ENCODE measurements around the gene TNNC2. TPM values are rescaled to one million over a fixed set of nuclear protein-coding genes. Genes with fewer than 3 reads are reported as not detected.

Gene TNNC2
- total and polyA plus RNA-seq, 2 experiments from 2014 or later = 0.59 to 32.5 TPM

DNA sequence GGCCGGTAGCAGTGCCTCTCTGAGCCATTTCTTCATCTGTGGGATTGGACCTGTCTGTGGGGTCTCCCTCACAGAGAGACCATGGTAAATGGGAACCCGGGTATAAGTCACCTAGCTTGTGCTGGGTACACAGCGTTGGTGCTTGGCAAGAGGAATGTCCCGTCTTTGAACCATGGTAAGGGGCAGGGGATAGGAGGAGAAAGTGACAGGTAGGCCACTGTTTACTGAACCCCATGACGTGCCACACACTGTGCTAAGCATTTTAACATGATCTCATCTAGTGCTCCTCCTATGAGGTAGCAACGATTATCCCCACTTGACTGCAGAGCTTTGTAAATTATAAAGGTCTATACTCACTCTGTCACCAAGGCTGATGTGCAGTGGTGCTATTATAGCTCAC is 600 bp upstream of the TNNC2 start:
- peaks cover 24% of the 10 kb centered on the region; the same call in 2 of the 3 replicates for H3K4me1 Mint-ChIP-seq
- Histone ChIP-seq H4K20me1 (replicated peaks; ENCODE audit: insufficient read depth) (no peaks in the 10 kb centered on the region), H3K27ac (ENCODE audit: low read depth) (no peak overlapping the region), H3K36me3 (ENCODE audit: insufficient read depth) (no peaks in the 10 kb centered on the region), H3K4me1 (ENCODE audit: insufficient read depth) (peaks cover 11% of the 10 kb centered on the region; the same call in 1 of the 2 replicates), H3K4me3 (no peak overlapping the region), H3F3A (replicated peaks; ENCODE audit: low read depth) (peaks cover 11% of the 10 kb centered on the region), H3K4me2 (no peak overlapping the region), H3K79me2 (replicated peaks; ENCODE audit: insufficient read depth) (no peaks in the 10 kb centered on the region), H2AFZ (no peak overlapping the region), H3K9me2 (ENCODE audit: insufficient read depth) (no peaks in the 10 kb centered on the region), H3K27me3 (ENCODE audit: insufficient read depth) (peaks cover 9% of the 10 kb centered on the region)
- no peaks in the 10 kb centered on the region; the same call in 1 of the 3 replicates for H3K9me3 Mint-ChIP-seq
- peaks cover 4% of the 10 kb centered on the region; the same call in 1 of the 3 replicates for H3K36me3 Mint-ChIP-seq (ENCODE audit: low read depth)
- H3K4me3 Mint-ChIP-seq = no peak overlapping the region
- peaks cover 24% of the 10 kb centered on the region for H3K27me3 Mint-ChIP-seq (ENCODE audit: insufficient read depth, low read depth, poor library complexity)
- ATAC-seq (no peak), DNase-seq (ENCODE audit: low spot score) (no peak)
- TF ChIP-seq EZH2phosphoT487 (IDR thresholded peaks at IDR 0.05; ENCODE audit: unreplicated experiment) = no peak
- no peak for TF ChIP-seq JUNB (IDR thresholded peaks at IDR 0.05; ENCODE audit: unreplicated experiment)
- TF ChIP-seq ZNF331 (CRISPR knock-in tag; IDR thresholded peaks at IDR 0.05; ENCODE audit: low read depth) = no peak
- no peak for TF ChIP-seq CREB1 (CRISPR knock-in tag; IDR thresholded peaks at IDR 0.05; ENCODE audit: low read depth)
- no peak overlapping the region for H3K27ac Mint-ChIP-seq

DNA sequence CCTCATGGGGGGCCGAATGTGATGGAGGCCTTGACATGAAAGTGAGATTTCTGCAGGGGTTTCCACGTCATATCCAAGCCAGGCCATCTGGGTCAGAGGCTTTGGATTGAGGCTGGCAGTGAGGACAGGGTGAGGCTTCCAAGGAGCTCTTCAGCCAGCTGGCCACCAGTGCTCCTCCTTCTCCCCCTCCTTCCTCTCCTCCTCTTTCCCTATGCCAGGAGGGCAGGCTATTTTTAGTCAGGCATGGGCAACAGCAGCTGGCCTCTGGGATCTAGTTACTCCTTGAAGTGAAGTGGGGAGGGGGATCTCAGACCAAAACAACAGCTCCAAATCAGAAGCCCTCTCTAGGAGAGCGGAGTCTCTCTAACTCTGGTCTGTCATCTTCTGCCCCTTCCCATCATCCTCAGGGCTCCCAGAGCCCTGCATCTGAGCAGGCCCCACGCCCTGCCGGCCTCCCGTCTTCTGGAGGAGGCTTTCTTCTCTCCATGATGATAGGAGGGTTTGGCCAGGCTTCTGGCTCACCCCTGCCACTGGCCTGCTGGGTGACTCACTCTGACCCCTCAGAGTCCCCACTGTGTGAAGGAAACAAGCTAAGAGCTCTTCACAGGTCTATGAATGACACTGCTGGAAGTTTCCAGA is 612 bp downstream of the TNNC2 start:
- no peak overlapping the region for H2AFZ ChIP-seq
- no peak overlapping the region for H3K27ac Mint-ChIP-seq
- no peak for TF ChIP-seq POLR2AphosphoS5 (IDR thresholded peaks at IDR 0.05; ENCODE audit: low read depth)
- TF ChIP-seq EZH2 (IDR thresholded peaks at IDR 0.05; ENCODE audit: low read depth, unreplicated experiment) = no peak
- TF ChIP-seq, protein P1, sequence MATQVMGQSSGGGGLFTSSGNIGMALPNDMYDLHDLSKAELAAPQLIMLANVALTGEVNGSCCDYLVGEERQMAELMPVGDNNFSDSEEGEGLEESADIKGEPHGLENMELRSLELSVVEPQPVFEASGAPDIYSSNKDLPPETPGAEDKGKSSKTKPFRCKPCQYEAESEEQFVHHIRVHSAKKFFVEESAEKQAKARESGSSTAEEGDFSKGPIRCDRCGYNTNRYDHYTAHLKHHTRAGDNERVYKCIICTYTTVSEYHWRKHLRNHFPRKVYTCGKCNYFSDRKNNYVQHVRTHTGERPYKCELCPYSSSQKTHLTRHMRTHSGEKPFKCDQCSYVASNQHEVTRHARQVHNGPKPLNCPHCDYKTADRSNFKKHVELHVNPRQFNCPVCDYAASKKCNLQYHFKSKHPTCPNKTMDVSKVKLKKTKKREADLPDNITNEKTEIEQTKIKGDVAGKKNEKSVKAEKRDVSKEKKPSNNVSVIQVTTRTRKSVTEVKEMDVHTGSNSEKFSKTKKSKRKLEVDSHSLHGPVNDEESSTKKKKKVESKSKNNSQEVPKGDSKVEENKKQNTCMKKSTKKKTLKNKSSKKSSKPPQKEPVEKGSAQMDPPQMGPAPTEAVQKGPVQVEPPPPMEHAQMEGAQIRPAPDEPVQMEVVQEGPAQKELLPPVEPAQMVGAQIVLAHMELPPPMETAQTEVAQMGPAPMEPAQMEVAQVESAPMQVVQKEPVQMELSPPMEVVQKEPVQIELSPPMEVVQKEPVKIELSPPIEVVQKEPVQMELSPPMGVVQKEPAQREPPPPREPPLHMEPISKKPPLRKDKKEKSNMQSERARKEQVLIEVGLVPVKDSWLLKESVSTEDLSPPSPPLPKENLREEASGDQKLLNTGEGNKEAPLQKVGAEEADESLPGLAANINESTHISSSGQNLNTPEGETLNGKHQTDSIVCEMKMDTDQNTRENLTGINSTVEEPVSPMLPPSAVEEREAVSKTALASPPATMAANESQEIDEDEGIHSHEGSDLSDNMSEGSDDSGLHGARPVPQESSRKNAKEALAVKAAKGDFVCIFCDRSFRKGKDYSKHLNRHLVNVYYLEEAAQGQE (IDR thresholded peaks at IDR 0.05; ENCODE audit: unreplicated experiment) = no peak
- no peak for TF ChIP-seq ZNF331 (CRISPR knock-in tag; IDR thresholded peaks at IDR 0.05; ENCODE audit: low read depth)
- TF ChIP-seq EZH2phosphoT487 (IDR thresholded peaks at IDR 0.05; ENCODE audit: unreplicated experiment) = no peak
- TF ChIP-seq ZNF114 (CRISPR knock-in tag; IDR thresholded peaks at IDR 0.05) = no peak
- TF ChIP-seq, protein P2, sequence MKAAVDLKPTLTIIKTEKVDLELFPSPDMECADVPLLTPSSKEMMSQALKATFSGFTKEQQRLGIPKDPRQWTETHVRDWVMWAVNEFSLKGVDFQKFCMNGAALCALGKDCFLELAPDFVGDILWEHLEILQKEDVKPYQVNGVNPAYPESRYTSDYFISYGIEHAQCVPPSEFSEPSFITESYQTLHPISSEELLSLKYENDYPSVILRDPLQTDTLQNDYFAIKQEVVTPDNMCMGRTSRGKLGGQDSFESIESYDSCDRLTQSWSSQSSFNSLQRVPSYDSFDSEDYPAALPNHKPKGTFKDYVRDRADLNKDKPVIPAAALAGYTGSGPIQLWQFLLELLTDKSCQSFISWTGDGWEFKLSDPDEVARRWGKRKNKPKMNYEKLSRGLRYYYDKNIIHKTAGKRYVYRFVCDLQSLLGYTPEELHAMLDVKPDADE (IDR thresholded peaks at IDR 0.05) = no peak
- no peak for TF ChIP-seq STAT1 (IDR thresholded peaks at IDR 0.05; ENCODE audit: unreplicated experiment)
- TF ChIP-seq, protein P3, sequence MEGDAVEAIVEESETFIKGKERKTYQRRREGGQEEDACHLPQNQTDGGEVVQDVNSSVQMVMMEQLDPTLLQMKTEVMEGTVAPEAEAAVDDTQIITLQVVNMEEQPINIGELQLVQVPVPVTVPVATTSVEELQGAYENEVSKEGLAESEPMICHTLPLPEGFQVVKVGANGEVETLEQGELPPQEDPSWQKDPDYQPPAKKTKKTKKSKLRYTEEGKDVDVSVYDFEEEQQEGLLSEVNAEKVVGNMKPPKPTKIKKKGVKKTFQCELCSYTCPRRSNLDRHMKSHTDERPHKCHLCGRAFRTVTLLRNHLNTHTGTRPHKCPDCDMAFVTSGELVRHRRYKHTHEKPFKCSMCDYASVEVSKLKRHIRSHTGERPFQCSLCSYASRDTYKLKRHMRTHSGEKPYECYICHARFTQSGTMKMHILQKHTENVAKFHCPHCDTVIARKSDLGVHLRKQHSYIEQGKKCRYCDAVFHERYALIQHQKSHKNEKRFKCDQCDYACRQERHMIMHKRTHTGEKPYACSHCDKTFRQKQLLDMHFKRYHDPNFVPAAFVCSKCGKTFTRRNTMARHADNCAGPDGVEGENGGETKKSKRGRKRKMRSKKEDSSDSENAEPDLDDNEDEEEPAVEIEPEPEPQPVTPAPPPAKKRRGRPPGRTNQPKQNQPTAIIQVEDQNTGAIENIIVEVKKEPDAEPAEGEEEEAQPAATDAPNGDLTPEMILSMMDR (conservative IDR thresholded peaks at IDR 0.05; ENCODE audit: low read depth in 2 of 2) = no peak
- TF ChIP-seq NANOG (IDR thresholded peaks at IDR 0.05; ENCODE audit: borderline replicate concordance) = no peak

More for the DNA sequence above, 612 bp downstream of the TNNC2 start:
- H3K27me3 Mint-ChIP-seq (ENCODE audit: insufficient read depth, low read depth, poor library complexity) = peaks cover 24% of the 10 kb centered on the region
- Histone ChIP-seq H3K9me2 (ENCODE audit: insufficient read depth) (no peaks in the 10 kb centered on the region), H3K79me2 (replicated peaks; ENCODE audit: insufficient read depth) (no peaks in the 10 kb centered on the region), H3F3A (replicated peaks; ENCODE audit: low read depth) (peaks cover 13% of the 10 kb centered on the region; the same call in 1 of the 2 replicates), H3K4me3 (no peak overlapping the region), H4K20me1 (replicated peaks; ENCODE audit: insufficient read depth) (no peaks in the 10 kb centered on the region), H3K4me2 (no peak overlapping the region), H3K27me3 (ENCODE audit: insufficient read depth) (peaks cover 9% of the 10 kb centered on the region), H3K27ac (ENCODE audit: low read depth) (no peak overlapping the region), H3K4me1 (ENCODE audit: insufficient read depth) (peaks cover 8% of the 10 kb centered on the region; the same call in 1 of the 2 replicates), H3K36me3 (ENCODE audit: insufficient read depth) (no peaks in the 10 kb centered on the region)
- peaks cover 4% of the 10 kb centered on the region; the same call in 1 of the 3 replicates for H3K36me3 Mint-ChIP-seq (ENCODE audit: low read depth)
- no peaks in the 10 kb centered on the region; the same call in 1 of the 3 replicates for H3K9me3 Mint-ChIP-seq
- ATAC-seq (no peak), DNase-seq (ENCODE audit: low spot score) (no peak)
- peaks cover 27% of the 10 kb centered on the region for H3K4me1 Mint-ChIP-seq
- H3K4me3 Mint-ChIP-seq = no peak overlapping the region

Data from GM23338 (cell line).